GM13977 (cell line): ENCODE results near the gene IGFBP2.
A peak's percentile ranks its signal among the peaks of the same experiment; 100 is the strongest.

ENCODE experiments used
- DNase-seq: peaks from one replicate; pipeline ENCODE4 v3.0.0; 2012; ENCODE audit warnings: low spot score
- CTCF ChIP-seq: IDR thresholded peaks from 2 replicates; pipeline ENCODE4 v1.5.1; 2012; ENCODE audit warnings: mild to moderate bottlenecking, control low read depth; ENCODE audit not compliant: insufficient read depth; ENCODE audit errors: extremely low read depth, missing control alignments
- in situ Hi-C: fragments of 300-500 bp; cut with MboI; formaldehyde crosslinking; loops from one replicate; pipeline ENCODE4 v1.12.0; 2022; ENCODE audit warnings: low sequenced_read_pairs, low pct_unique_long_range_greater_than_20kb, mixed read lengths, inconsistent platforms; ENCODE audit not compliant: unreplicated experiment

Gene IGFBP2

GRCh38 chr2:216692636-216693413, 59.6 kb downstream of the IGFBP2 start:
- DNase-seq, result peak; percentile 86
- in situ Hi-C loops, result loop anchor here (10.0 to 25.0 kb wide), 2 partner anchors 822 to 1019 kb away; no protein-coding TSS in a partner anchor
- no peak for TF ChIP-seq CTCF

- no peak for DNase-seq
- no peak for TF ChIP-seq CTCF
- in situ Hi-C loops, result loop anchor here (10.0 to 25.0 kb wide), 2 partner anchors 821 to 1019 kb away; no protein-coding TSS in a partner anchor
Observed at GRCh38 chr2:216693414-216694080, 60.3 kb downstream of the IGFBP2 start.

GRCh38 chr2:216694082-216694825, 61.0 kb downstream of the IGFBP2 start:
- TF ChIP-seq CTCF, result no peak
- in situ Hi-C loops, result loop anchor here (10.0 to 25.0 kb wide), 2 partner anchors 821 to 1018 kb away; no protein-coding TSS in a partner anchor
- DNase-seq, result no peak

- in situ Hi-C loops, result loop anchor here (10.0 to 25.0 kb wide), 2 partner anchors 820 to 1017 kb away; no protein-coding TSS in a partner anchor
- no peak for TF ChIP-seq CTCF
- no peak for DNase-seq
Observed at GRCh38 chr2:216694826-216695217, 61.6 kb downstream of the IGFBP2 start.

- in situ Hi-C loops, result loop anchor here (10.0 to 25.0 kb wide), 2 partner anchors 819 to 1017 kb away; no protein-coding TSS in a partner anchor
- no peak for DNase-seq
- no peak for TF ChIP-seq CTCF
Observed at GRCh38 chr2:216695401-216695821, 62.2 kb downstream of the IGFBP2 start, which contains the start of gene IGFBP5. Gene IGFBP5, minus strand, starts transcription at chr2:216695549. Its CDS starts 774 bp downstream, at chr2:216694775.

- in situ Hi-C loops, result loop anchor here (10.0 to 25.0 kb wide), 2 partner anchors 818 to 1016 kb away; no protein-coding TSS in a partner anchor
- no peak for TF ChIP-seq CTCF
- no peak for DNase-seq
Observed at GRCh38 chr2:216696321-216696720, 63.1 kb downstream of the IGFBP2 start.
